ENCODE measurements around the gene ZNF576. TPM values are rescaled to one million over a fixed set of nuclear protein-coding genes. Genes with fewer than 3 reads are reported as not detected.

The ZNF576 gene
- total and polyA plus RNA-seq, 2 experiments from 2014 or later = 5.9 to 16.9 TPM

DNA sequence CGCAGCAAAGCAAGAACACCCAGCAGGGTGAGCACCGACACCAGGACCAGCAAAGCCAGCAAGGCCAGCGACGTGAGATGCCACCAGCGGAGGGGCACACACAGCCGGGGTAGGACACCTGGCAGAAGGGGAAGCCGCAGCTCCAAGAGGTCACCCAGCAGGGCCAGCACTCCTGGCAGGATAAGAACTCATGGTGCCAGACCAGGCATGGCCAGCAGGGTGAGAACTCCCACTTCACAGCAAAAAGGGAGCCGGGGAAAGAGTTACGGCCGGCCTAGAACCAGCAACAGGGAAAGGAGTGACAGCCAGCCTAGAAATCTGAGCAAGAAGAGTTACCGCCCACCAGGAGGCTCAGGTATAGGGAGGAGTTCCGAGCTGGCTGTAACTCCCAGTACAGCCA, 16.0 kb downstream of the ZNF576 start (continued):
- TF ChIP-seq, protein P1, sequence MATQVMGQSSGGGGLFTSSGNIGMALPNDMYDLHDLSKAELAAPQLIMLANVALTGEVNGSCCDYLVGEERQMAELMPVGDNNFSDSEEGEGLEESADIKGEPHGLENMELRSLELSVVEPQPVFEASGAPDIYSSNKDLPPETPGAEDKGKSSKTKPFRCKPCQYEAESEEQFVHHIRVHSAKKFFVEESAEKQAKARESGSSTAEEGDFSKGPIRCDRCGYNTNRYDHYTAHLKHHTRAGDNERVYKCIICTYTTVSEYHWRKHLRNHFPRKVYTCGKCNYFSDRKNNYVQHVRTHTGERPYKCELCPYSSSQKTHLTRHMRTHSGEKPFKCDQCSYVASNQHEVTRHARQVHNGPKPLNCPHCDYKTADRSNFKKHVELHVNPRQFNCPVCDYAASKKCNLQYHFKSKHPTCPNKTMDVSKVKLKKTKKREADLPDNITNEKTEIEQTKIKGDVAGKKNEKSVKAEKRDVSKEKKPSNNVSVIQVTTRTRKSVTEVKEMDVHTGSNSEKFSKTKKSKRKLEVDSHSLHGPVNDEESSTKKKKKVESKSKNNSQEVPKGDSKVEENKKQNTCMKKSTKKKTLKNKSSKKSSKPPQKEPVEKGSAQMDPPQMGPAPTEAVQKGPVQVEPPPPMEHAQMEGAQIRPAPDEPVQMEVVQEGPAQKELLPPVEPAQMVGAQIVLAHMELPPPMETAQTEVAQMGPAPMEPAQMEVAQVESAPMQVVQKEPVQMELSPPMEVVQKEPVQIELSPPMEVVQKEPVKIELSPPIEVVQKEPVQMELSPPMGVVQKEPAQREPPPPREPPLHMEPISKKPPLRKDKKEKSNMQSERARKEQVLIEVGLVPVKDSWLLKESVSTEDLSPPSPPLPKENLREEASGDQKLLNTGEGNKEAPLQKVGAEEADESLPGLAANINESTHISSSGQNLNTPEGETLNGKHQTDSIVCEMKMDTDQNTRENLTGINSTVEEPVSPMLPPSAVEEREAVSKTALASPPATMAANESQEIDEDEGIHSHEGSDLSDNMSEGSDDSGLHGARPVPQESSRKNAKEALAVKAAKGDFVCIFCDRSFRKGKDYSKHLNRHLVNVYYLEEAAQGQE (IDR thresholded peaks at IDR 0.05; ENCODE audit: unreplicated experiment) = no peak
- TF ChIP-seq JUNB (IDR thresholded peaks at IDR 0.05; ENCODE audit: unreplicated experiment) = no peak

DNA sequence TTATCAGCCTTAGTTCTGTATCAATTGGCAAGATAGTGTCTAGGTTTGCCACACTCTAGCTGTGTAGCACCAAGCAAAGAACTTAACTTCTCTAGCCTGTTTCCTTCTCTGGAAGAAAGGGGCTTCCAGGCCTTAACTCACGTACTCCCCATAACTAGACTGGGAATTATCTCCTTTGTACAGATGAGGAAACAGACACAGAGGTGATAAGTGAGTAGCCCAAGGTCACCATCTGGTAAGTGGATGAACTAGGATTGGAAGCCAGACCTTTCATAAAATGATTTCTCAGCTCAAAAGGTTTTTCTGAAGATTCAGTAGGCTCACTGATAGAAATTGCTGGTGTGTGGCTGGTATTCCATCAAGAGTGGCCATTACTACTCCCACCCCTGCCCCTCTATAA, 19.9 kb downstream of the ZNF576 start:
- H3K79me2 ChIP-seq (replicated peaks; ENCODE audit: insufficient read depth) = peaks cover 24% of the 10 kb centered on the region; the same call in 1 of the 2 replicates

More for the DNA sequence above, 19.9 kb downstream of the ZNF576 start:
- peaks cover 29% of the 10 kb centered on the region for H3K36me3 Mint-ChIP-seq (ENCODE audit: low read depth)
- Histone ChIP-seq H2AFZ (no peak overlapping the region), H3K36me3 (ENCODE audit: insufficient read depth) (no peaks in the 10 kb centered on the region), H3F3A (replicated peaks; ENCODE audit: low read depth) (peaks cover 3% of the 10 kb centered on the region; the same call in 1 of the 2 replicates), H3K27me3 (ENCODE audit: insufficient read depth) (no peaks in the 10 kb centered on the region), H3K4me2 (no peak overlapping the region), H3K4me1 (ENCODE audit: insufficient read depth) (peaks cover 4% of the 10 kb centered on the region), H4K20me1 (replicated peaks; ENCODE audit: insufficient read depth) (no peaks in the 10 kb centered on the region; the same call in 1 of the 2 replicates), H3K27ac (ENCODE audit: low read depth) (no peak overlapping the region), H3K9me2 (ENCODE audit: insufficient read depth) (no peaks in the 10 kb centered on the region), H3K4me3 (no peak overlapping the region)
- no peak overlapping the region for H3K4me3 Mint-ChIP-seq
- TF ChIP-seq, protein P2, sequence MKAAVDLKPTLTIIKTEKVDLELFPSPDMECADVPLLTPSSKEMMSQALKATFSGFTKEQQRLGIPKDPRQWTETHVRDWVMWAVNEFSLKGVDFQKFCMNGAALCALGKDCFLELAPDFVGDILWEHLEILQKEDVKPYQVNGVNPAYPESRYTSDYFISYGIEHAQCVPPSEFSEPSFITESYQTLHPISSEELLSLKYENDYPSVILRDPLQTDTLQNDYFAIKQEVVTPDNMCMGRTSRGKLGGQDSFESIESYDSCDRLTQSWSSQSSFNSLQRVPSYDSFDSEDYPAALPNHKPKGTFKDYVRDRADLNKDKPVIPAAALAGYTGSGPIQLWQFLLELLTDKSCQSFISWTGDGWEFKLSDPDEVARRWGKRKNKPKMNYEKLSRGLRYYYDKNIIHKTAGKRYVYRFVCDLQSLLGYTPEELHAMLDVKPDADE (IDR thresholded peaks at IDR 0.05) = no peak
- no peak for TF ChIP-seq ZNF114 (CRISPR knock-in tag; IDR thresholded peaks at IDR 0.05)
- TF ChIP-seq, protein P3, sequence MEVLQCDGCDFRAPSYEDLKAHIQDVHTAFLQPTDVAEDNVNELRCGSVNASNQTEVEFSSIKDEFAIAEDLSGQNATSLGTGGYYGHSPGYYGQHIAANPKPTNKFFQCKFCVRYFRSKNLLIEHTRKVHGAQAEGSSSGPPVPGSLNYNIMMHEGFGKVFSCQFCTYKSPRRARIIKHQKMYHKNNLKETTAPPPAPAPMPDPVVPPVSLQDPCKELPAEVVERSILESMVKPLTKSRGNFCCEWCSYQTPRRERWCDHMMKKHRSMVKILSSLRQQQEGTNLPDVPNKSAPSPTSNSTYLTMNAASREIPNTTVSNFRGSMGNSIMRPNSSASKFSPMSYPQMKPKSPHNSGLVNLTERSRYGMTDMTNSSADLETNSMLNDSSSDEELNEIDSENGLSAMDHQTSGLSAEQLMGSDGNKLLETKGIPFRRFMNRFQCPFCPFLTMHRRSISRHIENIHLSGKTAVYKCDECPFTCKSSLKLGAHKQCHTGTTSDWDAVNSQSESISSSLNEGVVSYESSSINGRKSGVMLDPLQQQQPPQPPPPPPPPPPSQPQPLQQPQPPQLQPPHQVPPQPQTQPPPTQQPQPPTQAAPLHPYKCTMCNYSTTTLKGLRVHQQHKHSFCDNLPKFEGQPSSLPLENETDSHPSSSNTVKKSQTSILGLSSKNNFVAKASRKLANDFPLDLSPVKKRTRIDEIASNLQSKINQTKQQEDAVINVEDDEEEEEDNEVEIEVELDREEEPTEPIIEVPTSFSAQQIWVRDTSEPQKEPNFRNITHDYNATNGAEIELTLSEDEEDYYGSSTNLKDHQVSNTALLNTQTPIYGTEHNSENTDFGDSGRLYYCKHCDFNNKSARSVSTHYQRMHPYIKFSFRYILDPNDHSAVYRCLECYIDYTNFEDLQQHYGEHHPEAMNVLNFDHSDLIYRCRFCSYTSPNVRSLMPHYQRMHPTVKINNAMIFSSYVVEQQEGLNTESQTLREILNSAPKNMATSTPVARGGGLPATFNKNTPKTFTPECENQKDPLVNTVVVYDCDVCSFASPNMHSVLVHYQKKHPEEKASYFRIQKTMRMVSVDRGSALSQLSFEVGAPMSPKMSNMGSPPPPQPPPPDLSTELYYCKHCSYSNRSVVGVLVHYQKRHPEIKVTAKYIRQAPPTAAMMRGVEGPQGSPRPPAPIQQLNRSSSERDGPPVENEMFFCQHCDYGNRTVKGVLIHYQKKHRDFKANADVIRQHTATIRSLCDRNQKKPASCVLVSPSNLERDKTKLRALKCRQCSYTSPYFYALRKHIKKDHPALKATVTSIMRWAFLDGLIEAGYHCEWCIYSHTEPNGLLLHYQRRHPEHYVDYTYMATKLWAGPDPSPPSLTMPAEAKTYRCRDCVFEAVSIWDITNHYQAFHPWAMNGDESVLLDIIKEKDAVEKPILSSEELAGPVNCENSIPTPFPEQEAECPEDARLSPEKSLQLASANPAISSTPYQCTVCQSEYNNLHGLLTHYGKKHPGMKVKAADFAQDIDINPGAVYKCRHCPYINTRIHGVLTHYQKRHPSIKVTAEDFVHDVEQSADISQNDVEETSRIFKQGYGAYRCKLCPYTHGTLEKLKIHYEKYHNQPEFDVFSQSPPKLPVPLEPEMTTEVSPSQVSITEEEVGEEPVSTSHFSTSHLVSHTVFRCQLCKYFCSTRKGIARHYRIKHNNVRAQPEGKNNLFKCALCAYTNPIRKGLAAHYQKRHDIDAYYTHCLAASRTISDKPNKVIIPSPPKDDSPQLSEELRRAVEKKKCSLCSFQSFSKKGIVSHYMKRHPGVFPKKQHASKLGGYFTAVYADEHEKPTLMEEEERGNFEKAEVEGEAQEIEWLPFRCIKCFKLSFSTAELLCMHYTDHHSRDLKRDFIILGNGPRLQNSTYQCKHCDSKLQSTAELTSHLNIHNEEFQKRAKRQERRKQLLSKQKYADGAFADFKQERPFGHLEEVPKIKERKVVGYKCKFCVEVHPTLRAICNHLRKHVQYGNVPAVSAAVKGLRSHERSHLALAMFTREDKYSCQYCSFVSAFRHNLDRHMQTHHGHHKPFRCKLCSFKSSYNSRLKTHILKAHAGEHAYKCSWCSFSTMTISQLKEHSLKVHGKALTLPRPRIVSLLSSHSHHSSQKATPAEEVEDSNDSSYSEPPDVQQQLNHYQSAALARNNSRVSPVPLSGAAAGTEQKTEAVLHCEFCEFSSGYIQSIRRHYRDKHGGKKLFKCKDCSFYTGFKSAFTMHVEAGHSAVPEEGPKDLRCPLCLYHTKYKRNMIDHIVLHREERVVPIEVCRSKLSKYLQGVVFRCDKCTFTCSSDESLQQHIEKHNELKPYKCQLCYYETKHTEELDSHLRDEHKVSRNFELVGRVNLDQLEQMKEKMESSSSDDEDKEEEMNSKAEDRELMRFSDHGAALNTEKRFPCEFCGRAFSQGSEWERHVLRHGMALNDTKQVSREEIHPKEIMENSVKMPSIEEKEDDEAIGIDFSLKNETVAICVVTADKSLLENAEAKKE (CRISPR knock-in tag; IDR thresholded peaks at IDR 0.05) = no peak
- TF ChIP-seq NANOG (IDR thresholded peaks at IDR 0.05; ENCODE audit: borderline replicate concordance) = no peak
- no peak for TF ChIP-seq ZNF331 (CRISPR knock-in tag; IDR thresholded peaks at IDR 0.05; ENCODE audit: low read depth)
- no peak for TF ChIP-seq CTCF (conservative IDR thresholded peaks at IDR 0.05; ENCODE audit: low read depth in 2 of 2)
- no peak for TF ChIP-seq POLR2AphosphoS5 (IDR thresholded peaks at IDR 0.05; ENCODE audit: low read depth)
- H3K27me3 Mint-ChIP-seq (ENCODE audit: insufficient read depth, low read depth, poor library complexity) = peaks cover 25% of the 10 kb centered on the region
- no peak for DNase-seq (ENCODE audit: low spot score)
- peaks cover 14% of the 10 kb centered on the region for H3K4me1 Mint-ChIP-seq
- peaks cover 11% of the 10 kb centered on the region for H3K9me3 Mint-ChIP-seq
- no peak overlapping the region for H3K27ac Mint-ChIP-seq
- ATAC-seq = no peak

All from GM23338 (cell line).